Medulla oblongata (tissue), 1 donor: ENCODE data around the gene MZT2B.
"Not testable (repeated sequence)": the region's sequence is repeated elsewhere in the genome, so short reads cannot be mapped to it uniquely, and the experiment has no call there.

ENCODE experiments used
- DNase-seq: peaks from one replicate; pipeline ENCODE4 v3.0.0-alpha.2; 2015; ENCODE audit errors: extremely low spot score

The MZT2B gene

DNA sequence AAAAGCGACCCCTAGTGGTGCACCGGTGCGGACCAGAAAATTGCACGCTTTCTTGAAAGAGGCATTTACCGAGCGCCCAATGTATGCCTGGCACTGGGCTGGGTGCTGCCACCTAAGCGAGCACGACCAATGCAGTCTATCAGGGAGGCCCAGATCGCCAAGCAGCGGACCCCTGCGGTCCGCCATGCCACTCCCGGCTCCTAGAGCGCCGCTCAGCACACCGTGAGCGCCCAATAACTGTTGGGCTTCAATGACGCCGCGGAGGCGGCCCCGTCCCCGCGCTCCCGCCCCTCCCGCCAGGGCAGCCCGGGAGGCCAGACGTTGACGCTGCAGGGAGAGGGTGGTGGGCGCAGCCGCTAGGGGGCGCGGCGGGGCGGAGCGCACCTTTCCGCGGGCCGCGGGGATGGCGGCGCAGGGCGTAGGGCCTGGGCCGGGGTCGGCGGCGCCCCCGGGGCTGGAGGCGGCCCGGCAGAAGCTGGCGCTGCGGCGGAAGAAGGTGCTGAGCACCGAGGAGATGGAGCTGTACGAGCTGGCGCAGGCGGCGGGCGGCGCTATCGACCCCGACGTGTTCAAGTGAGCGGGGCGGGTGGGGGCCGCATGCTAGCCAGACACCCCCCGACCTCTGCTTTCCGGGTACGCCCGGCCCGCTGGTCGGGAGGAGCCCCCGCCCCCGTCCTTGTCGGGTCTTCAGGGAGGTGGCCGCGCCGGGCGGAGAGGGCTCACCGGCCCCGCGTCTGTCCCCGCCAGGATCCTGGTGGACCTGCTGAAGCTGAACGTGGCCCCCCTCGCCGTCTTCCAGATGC lies at the start of gene MZT2B:
MZT2B (plus strand) TSS at position 383 of the 803 bp plus-strand sequence; CDS start at position 404, 21 bp downstream.
- DNase-seq = peak; percentile 89

DNA sequence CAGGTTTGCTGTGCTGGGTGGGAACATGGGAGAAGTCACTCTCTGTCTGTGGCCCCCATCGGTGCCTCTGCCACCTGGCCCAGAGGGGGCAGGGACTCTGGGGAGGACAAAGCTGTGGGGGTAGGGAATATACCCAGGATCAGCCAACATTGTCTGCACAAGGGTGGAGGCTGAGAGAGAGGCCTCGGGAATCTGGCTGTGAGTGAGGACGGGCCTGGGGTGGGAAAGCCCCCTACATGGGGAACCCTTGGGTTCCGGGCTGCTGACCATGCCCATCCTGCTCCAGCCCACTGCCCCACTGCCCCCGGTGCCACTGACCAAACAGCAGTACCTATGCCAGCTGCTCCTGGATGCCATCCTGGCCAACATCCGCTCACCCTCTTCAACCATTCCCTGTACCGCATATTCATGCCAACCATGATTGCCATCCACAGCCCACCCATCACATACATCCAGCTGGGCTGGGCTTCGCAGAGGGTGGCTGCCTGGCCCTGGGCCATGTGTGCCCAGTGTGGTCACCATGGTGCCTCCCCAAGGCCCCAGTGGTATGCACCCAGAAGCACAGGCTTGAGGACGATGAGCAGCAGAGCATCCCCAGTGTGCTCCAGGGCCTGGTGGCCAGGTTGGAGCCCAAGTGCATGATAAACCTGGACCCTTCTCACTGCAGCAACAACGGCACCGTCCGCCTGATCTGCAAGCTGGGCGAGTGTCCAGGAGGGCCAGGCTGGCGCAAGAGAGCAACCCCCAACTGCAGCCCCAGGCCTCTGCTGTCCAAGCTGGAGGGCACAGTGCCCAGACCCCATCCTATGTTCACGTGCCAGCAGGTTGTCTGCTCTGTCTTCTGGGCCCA lies 46.1 kb upstream of the MZT2B start:
- no peak for DNase-seq

- DNase-seq = not testable (repeated sequence)
Measured at GRCh38 chr2:130136546-130136945, 45.5 kb upstream of the MZT2B start.

- not testable (repeated sequence) for DNase-seq
Measured at GRCh38 chr2:130137118-130137517, 44.9 kb upstream of the MZT2B start.

GRCh38 chr2:130138326-130138725 lies 43.7 kb upstream of the MZT2B start:
- not testable (repeated sequence) for DNase-seq

- not testable (repeated sequence) for DNase-seq
Measured at GRCh38 chr2:130138841-130139251, 43.2 kb upstream of the MZT2B start.

GRCh38 chr2:130139331-130140280 lies 42.5 kb upstream of the MZT2B start:
- DNase-seq = not testable (repeated sequence)

- DNase-seq = not testable (repeated sequence)
Measured at GRCh38 chr2:130140516-130140915, 41.5 kb upstream of the MZT2B start.

- DNase-seq = not testable (repeated sequence)
Measured at GRCh38 chr2:130141002-130141401, 41.1 kb upstream of the MZT2B start.

DNA sequence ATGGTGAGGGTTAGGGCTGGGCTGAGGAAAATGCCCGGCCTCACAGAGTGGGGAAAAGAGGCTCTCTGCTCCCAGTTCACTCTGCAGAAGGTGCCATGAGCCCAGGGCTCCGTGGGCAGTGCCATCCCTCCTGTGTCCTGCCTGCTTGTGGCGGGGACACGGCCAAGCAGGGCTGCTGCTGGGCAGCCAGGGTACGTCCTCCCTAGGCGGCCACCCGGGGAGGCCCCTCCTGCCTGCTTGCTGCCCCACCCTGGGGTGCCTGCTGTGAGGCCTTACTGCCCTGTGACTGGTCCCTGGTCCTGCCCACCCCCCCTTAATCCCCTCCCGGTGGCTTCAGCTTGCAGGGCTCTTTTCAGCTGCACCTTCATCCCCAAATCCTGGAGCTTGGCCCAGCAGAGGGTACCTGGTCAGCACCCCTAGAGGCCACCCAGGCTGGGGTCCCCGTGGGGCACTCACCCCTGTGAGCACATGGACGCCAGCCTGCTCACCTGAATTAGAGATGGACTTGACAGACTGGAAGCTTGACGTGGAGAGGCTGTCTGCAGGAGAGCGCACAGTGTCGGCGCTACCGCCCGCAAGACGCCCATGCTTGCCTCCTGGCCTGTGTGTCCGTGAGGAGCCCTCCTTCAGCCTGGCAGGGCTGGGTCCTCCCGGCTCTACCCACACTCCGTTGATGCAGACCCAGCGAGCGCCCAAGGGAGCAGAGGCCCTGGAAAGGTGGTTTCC lies 40.3 kb upstream of the MZT2B start:
- not testable (repeated sequence) for DNase-seq

DNA sequence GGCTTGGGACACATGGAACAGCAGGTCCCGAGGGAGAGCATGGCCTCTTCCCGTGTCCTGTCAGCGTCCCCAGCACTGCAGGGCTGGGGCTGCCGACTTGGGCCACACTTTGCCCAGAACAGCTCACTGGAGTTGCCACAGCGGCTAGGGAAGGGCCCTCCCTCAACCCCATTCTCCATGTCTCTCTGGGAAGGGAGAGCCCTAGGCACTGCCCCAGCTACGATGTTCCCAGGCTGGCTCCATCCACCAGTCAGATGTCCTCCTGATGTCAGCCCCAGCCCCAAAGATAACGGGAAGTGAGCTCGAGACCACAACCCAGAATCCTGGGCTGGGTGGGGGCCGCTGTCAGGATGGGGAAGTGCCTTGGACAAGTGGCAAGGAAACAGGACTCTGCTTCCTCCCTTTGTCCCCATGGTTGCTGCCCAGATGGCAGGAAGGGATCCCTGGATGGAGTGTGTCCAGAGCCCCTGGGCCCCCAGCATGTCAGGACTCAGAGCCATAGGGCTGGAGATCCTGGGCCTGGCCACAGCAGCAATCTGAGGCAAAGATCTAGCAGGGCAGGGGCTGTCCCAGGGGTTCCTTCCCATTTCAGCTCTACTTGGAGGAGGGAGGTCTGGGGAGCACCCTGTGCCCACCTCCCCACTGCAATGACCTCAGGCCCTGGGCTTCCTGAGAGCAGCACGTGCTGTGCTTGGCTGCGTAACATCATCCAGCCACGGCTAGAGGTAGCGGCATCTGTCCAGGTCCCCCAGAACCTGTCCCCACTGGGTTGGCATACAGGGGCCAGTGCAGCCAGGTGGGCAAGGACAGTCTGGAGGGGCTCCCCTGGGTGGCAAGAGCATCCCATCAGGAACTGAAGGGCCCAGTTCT lies 39.4 kb upstream of the MZT2B start:
- not testable (repeated sequence) for DNase-seq

- DNase-seq = not testable (repeated sequence)
Measured at GRCh38 chr2:130143266-130144039, 38.6 kb upstream of the MZT2B start.

GRCh38 chr2:130145006-130145414 lies 37.1 kb upstream of the MZT2B start, which contains the start of gene CCDC74B:
CCDC74B (minus strand) TSS chr2:130145112; CDS start chr2:130144996, 116 bp downstream.
- DNase-seq = peak; percentile 47

DNA sequence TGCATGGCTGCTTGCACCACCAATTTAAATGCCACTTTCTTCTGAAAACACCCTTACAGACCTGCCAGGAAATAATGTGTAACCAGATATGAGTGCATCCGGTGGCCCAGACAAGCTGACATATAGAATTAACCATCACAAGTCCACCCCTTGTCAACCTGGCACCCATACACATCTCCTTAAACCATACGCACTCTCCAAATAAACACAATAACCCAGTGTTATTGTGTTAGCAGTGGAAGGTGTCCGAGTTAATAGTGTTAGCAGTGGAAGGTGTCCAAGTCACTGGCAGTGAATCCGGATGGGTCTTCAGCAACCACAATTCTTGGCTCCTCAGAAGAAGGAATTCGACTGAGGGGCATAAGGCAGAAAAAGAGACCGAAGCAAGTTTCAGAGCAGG lies 33.5 kb upstream of the MZT2B start:
- not testable (repeated sequence) for DNase-seq

DNA sequence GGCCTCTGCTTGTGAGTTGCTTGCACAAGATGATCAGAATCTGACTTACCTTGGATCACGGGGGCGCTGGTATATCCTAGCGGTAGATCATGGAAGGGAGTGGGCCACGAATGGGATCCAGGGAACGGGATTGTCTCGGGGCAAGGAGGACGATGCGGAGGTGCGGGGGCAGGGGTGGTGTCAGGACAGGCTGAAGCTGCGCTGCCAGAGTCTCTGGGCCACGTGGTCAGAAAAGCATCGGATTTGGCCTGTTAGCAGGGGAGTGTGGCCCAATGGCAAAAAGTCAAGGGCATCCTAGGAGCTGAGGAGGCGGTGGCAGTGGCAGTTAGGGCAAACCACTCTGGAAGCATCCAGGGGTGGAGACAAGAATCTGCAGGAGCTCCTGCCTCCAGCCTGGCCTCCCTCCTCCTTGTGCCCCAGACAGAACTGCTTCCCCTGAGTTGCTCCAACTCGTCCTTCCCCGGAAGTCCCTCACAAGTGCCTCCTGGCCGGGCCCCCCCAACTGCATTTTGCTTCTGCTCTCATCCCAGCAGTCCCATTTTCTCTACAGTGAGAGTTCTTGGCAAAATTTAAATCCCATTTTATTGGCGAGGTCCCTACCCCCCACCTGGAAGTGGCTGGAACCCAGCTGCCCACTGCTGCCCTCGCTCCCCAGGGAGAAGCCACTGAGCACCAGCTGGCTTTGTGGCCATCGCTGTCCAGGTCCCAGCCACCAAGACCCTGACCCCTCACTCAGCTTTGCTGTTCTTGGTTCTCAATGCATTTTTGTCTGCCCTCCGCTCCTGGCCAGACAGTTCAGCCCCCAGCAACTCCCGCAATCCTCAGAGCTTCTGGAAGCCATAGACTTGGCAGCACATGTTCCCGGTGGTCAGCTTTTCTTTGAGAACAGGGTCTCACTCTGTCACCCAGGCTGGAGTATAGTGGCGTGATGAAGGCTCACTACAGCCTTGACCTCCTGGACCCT lies 31.6 kb upstream of the MZT2B start:
- DNase-seq = no peak

GRCh38 chr2:130151145-130151512 lies 30.9 kb upstream of the MZT2B start:
- not testable (repeated sequence) for DNase-seq

DNA sequence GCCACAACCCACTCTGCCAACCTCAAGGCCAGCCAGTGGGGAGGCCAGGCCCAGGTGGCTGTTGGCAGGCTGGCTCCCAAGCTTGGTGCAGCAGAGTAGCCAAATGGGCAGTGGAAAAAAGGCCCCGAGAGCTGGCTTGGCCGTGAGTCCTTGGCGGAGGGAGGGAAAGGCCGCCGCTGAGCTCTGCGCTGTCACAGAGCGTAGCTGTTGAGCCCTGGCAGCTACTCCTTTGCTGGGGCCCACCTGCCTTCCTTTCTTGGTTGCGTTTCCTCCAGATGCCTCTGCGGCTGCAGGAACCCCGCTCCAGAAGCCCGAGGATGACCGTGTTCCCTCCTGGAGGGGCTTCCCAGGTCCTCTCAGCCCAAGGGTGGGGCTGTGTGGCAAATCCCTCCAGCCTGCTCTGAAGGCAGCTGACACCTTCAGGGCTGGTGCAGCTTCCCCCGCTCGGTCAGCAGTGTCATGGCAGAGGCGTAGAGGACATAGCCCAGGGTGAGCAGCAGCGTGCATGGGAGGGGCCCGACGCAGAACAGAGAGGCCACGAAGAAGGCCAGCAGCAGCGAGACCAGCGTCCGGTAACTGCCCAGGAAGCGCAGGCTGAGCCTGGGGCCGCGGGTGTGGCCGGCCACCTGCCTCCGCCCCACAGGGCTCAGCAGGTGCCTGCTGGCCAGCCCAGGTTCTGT lies 29.8 kb upstream of the MZT2B start:
- DNase-seq = peak; percentile 18
